GM12864 (cell line): ENCODE results near the gene WFS1.

ENCODE experiments used
- DNase-seq: peaks from one replicate; pipeline ENCODE4 v3.0.0-alpha.2; 2011; ENCODE audit warnings: low read depth
- H3K4me3 ChIP-seq: 2 replicates; pipeline ENCODE4 v1.5.1; 2011; ENCODE audit warnings: mild to moderate bottlenecking, low read depth, low read length, control low read depth
- CTCF ChIP-seq: IDR thresholded peaks from 2 replicates; pipeline ENCODE4 v1.5.1; 2011; ENCODE audit warnings: low read depth, mild to moderate bottlenecking, moderate library complexity, low read length, control low read depth, inconsistent platforms; ENCODE audit errors: missing control alignments

Gene WFS1

GRCh38 chr4:6246170-6246634 is 23.4 kb upstream of the WFS1 start:
- DNase-seq = no peak
- no peak overlapping the region for H3K4me3 ChIP-seq
- no peak for TF ChIP-seq CTCF

GRCh38 chr4:6248394-6248793 is 21.3 kb upstream of the WFS1 start:
- no peak for DNase-seq
- no peak overlapping the region for H3K4me3 ChIP-seq
- no peak for TF ChIP-seq CTCF

- peak; percentile 70 for TF ChIP-seq CTCF
- DNase-seq = peak; percentile 47
- H3K4me3 ChIP-seq = no peak overlapping the region
Observed at GRCh38 chr4:6250235-6250983, 19.2 kb upstream of the WFS1 start.

- H3K4me3 ChIP-seq = no peak overlapping the region
- TF ChIP-seq CTCF = no peak
Observed at GRCh38 chr4:6250984-6251295, 18.7 kb upstream of the WFS1 start.

GRCh38 chr4:6251365-6251764 is 18.3 kb upstream of the WFS1 start:
- no peak for TF ChIP-seq CTCF

More at GRCh38 chr4:6250984-6251295, 18.7 kb upstream of the WFS1 start:
- DNase-seq = no peak

DNA sequence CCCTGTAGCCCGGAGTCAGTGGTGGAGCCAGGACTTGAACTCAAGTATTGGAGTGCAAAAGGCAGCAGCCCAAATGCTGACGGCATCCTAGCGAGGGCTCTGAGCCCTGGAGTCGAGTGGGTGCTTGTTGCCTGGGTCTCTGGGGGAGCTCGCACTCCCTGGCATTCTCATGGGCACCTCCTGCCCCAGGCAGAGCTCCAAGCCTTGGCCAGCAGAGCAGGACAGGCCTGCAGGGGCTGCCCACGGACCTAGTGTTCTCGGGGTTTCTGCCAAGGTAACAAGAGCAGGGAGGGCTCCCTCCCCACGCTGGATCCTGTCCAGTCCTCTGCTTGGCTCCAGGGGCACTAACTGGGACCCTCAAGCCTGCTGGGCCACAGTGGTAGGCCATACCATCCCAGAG is 17.6 kb upstream of the WFS1 start:
- TF ChIP-seq CTCF = no peak

More at GRCh38 chr4:6251365-6251764, 18.3 kb upstream of the WFS1 start:
- H3K4me3 ChIP-seq = no peak overlapping the region
- no peak for DNase-seq

DNA sequence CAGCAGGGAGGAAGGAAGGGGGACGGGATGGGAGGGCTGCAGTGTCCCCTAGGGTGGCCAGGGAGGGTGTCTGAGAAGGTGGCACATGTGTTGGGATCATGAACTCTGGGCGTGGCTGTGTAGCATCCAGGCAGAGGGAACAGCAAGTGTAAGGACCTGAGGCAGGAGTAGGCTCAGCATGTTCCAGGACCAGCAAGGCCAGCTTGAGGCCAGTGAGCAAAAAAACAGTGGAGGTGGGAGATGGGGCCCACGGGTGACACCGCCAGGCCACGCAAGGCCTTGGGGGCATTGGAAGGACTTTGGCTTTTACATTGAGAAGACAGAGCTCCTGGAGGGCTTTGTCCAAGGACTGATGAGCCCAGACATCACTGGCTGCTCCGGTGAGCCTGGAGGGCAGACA is 16.5 kb upstream of the WFS1 start:
- H3K4me3 ChIP-seq = no peak overlapping the region
- DNase-seq = no peak

More for the DNA sequence above, 17.6 kb upstream of the WFS1 start:
- H3K4me3 ChIP-seq = no peak overlapping the region
- DNase-seq = no peak

More for the DNA sequence above, 16.5 kb upstream of the WFS1 start:
- TF ChIP-seq CTCF = no peak
